ENCODE measurements around the gene ACADM.
"Not testable (repeated sequence)": the region's sequence is repeated elsewhere in the genome, so short reads cannot be mapped to it uniquely, and the experiment has no call there.

The ACADM gene

DNA sequence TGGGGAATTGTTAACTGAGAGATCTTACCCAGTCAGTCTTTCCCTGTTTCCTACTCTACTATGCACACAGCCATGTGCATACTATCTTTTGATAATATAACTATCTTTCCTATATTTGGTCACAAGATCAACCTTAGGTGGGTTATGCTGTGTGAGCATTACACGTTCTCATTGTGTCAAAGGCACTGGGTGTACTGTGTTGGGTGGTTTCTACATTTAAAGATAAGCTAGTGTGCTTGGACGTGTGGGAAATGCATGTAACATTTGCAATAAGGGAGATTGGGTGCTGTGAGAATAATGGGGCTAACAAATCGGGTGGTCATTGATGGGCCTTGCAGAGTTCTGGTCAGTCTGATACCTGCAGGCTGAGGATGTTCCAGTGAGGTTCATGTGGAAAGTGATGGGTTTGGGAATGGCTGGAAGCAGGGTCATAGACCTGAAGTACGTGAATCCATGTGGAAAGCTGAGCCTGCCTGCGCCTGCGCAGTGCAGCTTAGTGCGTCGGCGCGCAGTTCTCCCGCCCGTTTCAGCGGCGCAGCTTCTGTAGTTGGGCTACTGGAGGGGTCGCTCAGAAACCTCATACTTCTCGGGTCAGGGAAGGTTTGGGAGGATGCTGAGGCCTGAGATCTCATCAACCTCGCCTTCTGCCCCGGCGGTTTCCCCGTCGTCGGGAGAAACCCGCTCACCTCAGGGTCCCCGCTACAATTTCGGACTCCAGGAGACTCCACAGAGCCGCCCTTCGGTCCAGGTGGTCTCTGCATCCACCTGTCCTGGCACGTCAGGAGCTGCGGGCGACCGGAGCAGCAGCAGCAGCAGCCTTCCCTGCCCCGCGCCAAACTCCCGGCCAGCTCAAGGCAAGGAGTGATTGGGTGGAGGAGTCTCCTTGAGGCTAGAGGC lies 72.1 kb downstream of the ACADM start, which contains the start of gene MSH4:
Gene MSH4 (plus strand): TSS at position 507 of the 897 bp plus-strand sequence. CDS start 104 bp downstream, at position 611.
- DNase-seq = peak; percentile 83

DNA sequence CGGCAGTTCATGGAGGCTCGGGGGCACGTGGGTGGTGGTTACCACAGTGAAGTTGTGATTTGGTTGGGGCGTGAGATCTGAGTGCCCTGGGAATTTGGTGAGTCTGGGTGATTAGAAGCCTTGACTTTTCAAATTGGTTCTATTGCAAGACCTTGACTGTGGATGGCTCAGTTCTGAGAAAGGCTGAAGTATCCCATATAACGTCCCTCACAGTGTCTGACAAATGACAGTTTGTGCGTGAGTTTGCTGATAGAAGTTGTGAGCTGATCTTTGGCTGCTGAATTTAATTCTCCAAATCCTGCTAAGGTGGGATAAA lies 72.7 kb downstream of the ACADM start:
- no peak for DNase-seq

DNA sequence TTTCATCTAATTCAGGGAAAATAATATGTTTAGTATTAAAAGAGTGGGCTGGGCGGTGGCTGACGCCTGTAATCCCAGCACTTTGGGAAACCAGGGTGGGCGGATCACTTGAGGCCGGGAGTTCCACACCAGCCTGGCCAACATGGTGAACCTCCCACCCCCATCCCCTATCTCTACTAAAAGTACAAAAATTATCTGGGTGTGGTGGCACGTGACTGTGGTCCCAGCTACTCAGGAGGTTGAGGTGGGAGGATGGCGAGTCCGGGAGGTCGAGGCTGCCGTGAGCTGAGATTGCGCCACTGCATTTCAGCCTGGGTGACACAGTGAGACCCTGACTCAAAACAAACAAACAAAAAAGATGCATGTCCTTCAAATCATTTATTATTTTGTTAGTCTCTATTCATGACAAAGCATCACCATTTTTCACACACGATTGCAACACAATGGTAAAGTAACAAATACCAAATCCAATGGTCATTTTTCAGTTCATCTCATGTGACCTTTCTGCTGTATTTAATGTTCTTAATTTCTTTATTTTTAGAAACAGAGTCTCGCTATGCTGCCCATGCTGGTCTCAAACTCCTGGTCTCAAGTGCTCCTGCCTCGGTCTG lies 73.2 kb downstream of the ACADM start:
- DNase-seq = no peak

DNA sequence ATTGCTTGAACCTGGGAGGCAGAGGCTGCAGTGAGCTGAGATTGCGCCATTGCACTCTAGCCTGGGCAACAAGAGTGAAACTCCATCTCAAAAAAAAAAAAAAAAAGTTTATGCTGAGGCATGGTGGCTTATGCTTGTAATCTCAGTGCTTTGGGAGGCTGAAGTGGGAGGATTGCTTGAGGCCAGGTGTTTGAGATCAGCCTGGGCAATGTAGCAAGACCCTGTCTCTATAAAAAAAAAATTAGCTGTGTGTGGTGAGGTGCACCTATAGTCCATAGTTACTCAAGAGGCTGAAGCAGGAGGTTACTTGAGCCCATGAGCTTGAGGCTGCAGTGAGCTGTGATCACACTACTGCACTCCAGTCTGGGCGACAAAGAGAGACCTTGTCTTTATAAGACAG lies 77.0 kb downstream of the ACADM start:
- DNase-seq = not testable (repeated sequence)

DNA sequence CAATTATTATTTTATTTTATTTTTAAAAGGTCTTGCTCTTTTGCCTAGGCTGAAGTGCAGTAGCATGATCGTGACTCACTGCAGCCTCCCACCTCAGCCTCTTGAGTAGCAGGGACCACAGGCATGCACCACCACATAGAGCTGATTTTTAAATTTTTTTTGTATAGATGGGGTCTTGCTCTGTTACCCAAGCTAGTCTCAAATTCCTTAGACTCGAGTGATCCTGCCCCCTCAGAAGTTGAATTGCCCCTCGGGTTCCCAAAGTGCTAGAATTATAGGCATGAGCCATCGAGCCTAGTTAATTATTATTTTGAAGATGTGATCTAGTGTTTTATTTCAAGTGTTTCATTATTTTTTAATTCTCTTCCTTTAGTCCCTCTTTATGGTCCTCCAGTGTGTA lies 84.4 kb downstream of the ACADM start:
- no peak for DNase-seq

DNA sequence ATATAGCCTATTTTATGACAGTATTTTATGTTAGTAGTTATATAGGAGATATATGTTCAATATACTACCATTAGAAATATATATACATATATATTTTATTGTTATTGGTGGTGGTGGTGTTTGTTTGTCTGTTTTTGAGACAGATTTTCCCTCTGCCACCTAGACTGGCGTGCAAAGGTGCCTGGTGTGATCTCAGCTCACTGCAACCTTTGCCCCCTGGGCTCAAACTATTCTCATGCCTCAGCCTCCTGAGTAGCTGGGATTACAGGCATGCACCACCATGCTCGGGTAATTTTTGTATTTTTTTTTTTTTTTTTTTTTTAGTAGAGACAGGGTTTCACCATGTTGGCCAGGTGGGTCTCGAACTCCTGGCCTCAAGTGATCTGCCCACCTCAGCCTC lies 85.6 kb downstream of the ACADM start:
- DNase-seq = not testable (repeated sequence)

DNA sequence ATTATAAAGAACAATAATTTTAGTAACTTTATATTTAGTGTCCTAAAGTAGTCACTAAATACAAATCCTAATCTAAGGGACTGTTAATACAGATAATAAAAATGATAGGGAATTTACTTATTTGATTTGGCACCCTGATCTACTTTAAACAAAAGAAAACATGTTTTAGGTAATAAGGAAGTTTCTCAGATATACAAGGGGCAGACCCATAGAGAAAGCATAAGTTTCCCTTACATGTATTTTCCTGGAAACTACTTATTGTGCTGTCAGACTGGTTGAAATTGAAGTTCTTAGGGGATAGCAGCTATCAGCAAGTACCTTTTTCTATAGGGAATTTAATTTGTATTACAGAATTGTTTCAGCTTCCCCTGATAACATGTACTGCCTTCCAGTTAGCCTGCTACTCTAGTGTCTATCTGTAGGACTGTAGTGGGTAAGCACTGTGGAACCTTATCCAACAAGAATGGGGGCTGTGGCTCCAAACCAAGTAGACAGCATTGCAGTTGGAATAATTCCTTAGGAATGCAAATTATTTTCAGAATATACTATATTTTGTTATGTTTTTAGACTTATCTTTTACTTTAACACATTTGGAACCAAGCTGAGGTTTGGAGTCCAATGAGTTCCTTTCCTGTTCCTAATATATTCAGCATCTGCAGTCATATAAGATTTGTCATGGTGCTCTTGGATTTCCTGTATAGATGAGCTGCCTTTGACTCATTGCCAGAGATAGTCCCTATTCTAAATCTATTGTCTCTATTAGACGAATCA lies 86.9 kb downstream of the ACADM start:
- no peak for DNase-seq

DNA sequence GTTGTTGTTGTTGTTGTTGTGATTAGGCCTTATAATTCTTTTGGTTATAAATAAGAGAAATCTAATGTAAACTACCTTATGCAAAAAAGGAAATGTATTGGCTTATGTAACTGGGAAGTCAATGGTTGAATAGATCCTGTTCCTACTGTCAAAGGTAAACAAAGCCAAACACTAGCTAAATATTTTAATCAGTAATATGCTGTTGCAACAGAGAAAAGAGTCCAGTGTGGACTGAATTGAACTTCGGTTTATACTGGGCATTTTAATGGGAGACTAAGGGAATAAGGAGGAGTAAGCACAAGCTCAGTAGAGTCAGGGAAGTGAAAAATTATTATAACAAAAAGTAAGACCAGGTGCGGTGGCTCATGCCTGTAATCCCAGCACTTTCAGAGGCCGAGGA lies 87.6 kb downstream of the ACADM start:
- no peak for DNase-seq
